GM12878 (cell line): ENCODE data around the gene CACYBP. TPM values are rescaled to one million over a fixed set of nuclear protein-coding genes. Genes with fewer than 3 reads are reported as not detected.
A peak's percentile ranks its signal among the peaks of the same experiment; 100 is the strongest.

Experiments used
- ATAC-seq: fragments of 200-7000 bp; cut with Tn5 transposase; 3 replicates; pipeline ENCODE4 v1.9.1; 2020; ENCODE audit warnings: mild to moderate bottlenecking, moderate library complexity
- BruUV-seq: library from RNA; stranded (reverse); fragments of 400-500 nt; replicated peaks from 2 replicates; lab custom pipeline; 2021; lab: Mats Ljungman, UMichigan
- CTCF ChIA-PET: fragments of 300-600 bp; sonication (Branson Sonifier 250); formaldehyde crosslinking; extraction: SDS; loops from one replicate; lab custom pipeline; 2021; ENCODE audit warnings: inconsistent platforms; lab: Yijun Ruan, JAX
- POLR2A ChIA-PET: fragments of 350-600 bp; formaldehyde crosslinking; extraction: SDS; loops from one replicate; lab custom pipeline; 2021; ENCODE audit warnings: inconsistent platforms; lab: Charles Lee
- RAD21 ChIA-PET: fragments of 300-600 bp; sonication (Branson Sonifier 250); formaldehyde crosslinking; loops from one replicate; lab custom pipeline; 2023; ENCODE audit warnings: antibody characterized with exemption; ENCODE audit not compliant: unreplicated experiment; lab: Charles Lee
- SMC1A ChIA-PET: fragments of 300-600 bp; sonication (Branson Sonifier 250); formaldehyde crosslinking; loops from one replicate; lab custom pipeline; 2023; ENCODE audit not compliant: unreplicated experiment, uncharacterized antibody; lab: Charles Lee
- DNase-seq: peaks from one replicate; pipeline ENCODE4 v3.0.0-alpha.2; 2011; ENCODE audit warnings: low read depth, low spot score
- FAIRE-seq: peaks from 3 replicates; lab custom pipeline; 2011; peaks lifted over from hg19 to GRCh38; lab: Jason Lieb, UNC
- H2AFZ ChIP-seq: 2 replicates; pipeline ENCODE4 v1.6.0; 2011; ENCODE audit warnings: low read depth, low read length, control low read depth; ENCODE audit not compliant: control insufficient read depth
- H3K27ac ChIP-seq: 2 replicates; pipeline ENCODE4 v1.5.1; 2011; ENCODE audit warnings: control low read depth; ENCODE audit not compliant: control insufficient read depth, insufficient read depth
- H3K27me3 ChIP-seq, 2 experiments: replicated peaks in 1 of 2; 2 replicates each; pipeline versions ENCODE4 v1.6.0 to v1.6.1; 2011; ENCODE audit warnings: low read length in 1 of 2; ENCODE audit not compliant: control insufficient read depth in 2 of 2, insufficient read depth in 2 of 2
- H3K36me3 ChIP-seq, 2 experiments: 2 replicates each; pipeline ENCODE4 v1.5.1; 2011; ENCODE audit warnings: low read length in 1 of 2; ENCODE audit not compliant: control insufficient read depth in 2 of 2, insufficient read depth in 2 of 2
- H3K4me1 ChIP-seq: 2 replicates; pipeline ENCODE4 v1.6.1; 2011; ENCODE audit warnings: mild to moderate bottlenecking, low read length, moderate library complexity, mixed read lengths; ENCODE audit not compliant: control insufficient read depth, insufficient read depth
- H3K4me2 ChIP-seq: 2 replicates; pipeline ENCODE4 v1.6.0; 2011; ENCODE audit warnings: control low read depth; ENCODE audit not compliant: control insufficient read depth, insufficient read depth
- H3K4me3 ChIP-seq: fragments of 200-600 bp; sonication (generic); 2 replicates; pipeline ENCODE4 v1.5.1; 2016
- H3K79me2 ChIP-seq: 2 replicates; pipeline ENCODE4 v1.6.0; 2011; ENCODE audit warnings: low read length; ENCODE audit not compliant: control insufficient read depth, insufficient read depth
- H3K9ac ChIP-seq: 2 replicates; pipeline ENCODE4 v1.8.0; 2011; ENCODE audit warnings: low read length, control low read depth, mixed read lengths; ENCODE audit not compliant: control insufficient read depth, insufficient read depth
- H3K9me3 ChIP-seq: replicated peaks from 3 replicates; pipeline ENCODE4 v1.5.1; 2011; ENCODE audit warnings: mild to moderate bottlenecking, low read length; ENCODE audit not compliant: control insufficient read depth, insufficient read depth
- H4K20me1 ChIP-seq: 2 replicates; pipeline ENCODE4 v1.6.0; 2011; ENCODE audit not compliant: control insufficient read depth, insufficient read depth
- BCL11A ChIP-seq: IDR thresholded peaks from 2 replicates; pipeline ENCODE4 v1.6.1; 2011; ENCODE audit warnings: low read depth, low read length
- CREB1 ChIP-seq: IDR thresholded peaks from 2 replicates; pipeline ENCODE4 v1.6.1; 2012; ENCODE audit warnings: low read depth, mild to moderate bottlenecking, inconsistent platforms
- E2F4 ChIP-seq: IDR thresholded peaks from 2 replicates; pipeline ENCODE4 v1.6.1; 2012; ENCODE audit warnings: low read depth, low read length, improper control_type of control experiment
- E4F1 ChIP-seq: fragments of 450-650 bp; IDR thresholded peaks from 2 replicates; pipeline ENCODE4 v1.6.1; 2018; ENCODE audit warnings: borderline replicate concordance, mild to moderate bottlenecking; ENCODE audit not compliant: partially characterized antibody
- FOXK2 ChIP-seq: fragments of 450-650 bp; IDR thresholded peaks from 2 replicates; pipeline ENCODE4 v1.6.1; 2017; ENCODE audit warnings: mild to moderate bottlenecking, moderate library complexity
- FOXM1 ChIP-seq: IDR thresholded peaks from 2 replicates; pipeline ENCODE4 v1.6.1; 2012; ENCODE audit warnings: low read depth, mild to moderate bottlenecking, inconsistent platforms, low read length, moderate library complexity
- MYB ChIP-seq: fragments of 150-350 bp; IDR thresholded peaks from 2 replicates; pipeline ENCODE4 v1.6.1; 2014; ENCODE audit warnings: mild to moderate bottlenecking, low read depth, low read length, borderline replicate concordance
- NFXL1 ChIP-seq: fragments of 450-650 bp; IDR thresholded peaks from 2 replicates; pipeline ENCODE4 v1.6.1; 2017; ENCODE audit warnings: antibody characterized with exemption, mild to moderate bottlenecking, borderline replicate concordance
- POLR2A ChIP-seq: IDR thresholded peaks from 2 replicates; pipeline ENCODE4 v1.6.1; 2011; ENCODE audit warnings: low read depth, mild to moderate bottlenecking, low read length
- SRF ChIP-seq, 2 experiments: IDR thresholded peaks; 2 replicates each; pipeline ENCODE4 v1.6.1; 2011; ENCODE audit warnings: low read depth in 2 of 2, low read length in 2 of 2, mild to moderate bottlenecking in 1 of 2, moderate library complexity in 1 of 2
- USF2 ChIP-seq: IDR thresholded peaks from 2 replicates; pipeline ENCODE4 v1.6.1; 2011; ENCODE audit warnings: low read depth, low read length, improper control_type of control experiment, borderline replicate concordance
- ZNF622 ChIP-seq: fragments of 450-650 bp; IDR thresholded peaks from 2 replicates; pipeline ENCODE4 v1.6.1; 2017; ENCODE audit warnings: mild to moderate bottlenecking, inconsistent platforms
- whole genome bisulfite sequencing: methylation state at CpG from one replicate; pipeline ENCODE4 v1.1.6; 2016; ENCODE audit warnings: low lambda C conversion rate; ENCODE audit not compliant: insufficient replicate concordance, insufficient coverage; ENCODE audit errors: missing lambda C conversion rate; 5-methylcytosine and 5-hydroxymethylcytosine counted together
- in situ Hi-C: fragments of 300-500 bp; cut with MboI; formaldehyde crosslinking; loops from 9 replicates; pipeline ENCODE4 v1.14.3; 2018; ENCODE audit warnings: mixed read lengths
- intact Hi-C: fragments of 100-400 bp; cut with micrococcal nuclease; formaldehyde crosslinking; loops from one replicate; pipeline ENCODE4 v1.14.2; 2022; ENCODE audit not compliant: unreplicated experiment
- polyA plus RNA-seq, 11 experiments: library from polyadenylated mRNA; depleted of rRNA in 4 of 11; unstranded in 6 of 11; stranded (reverse) in 5 of 11; fragments of >200 nt; fragmentation: Nextera tagmentation in 4 of 11; fragmentation: Illumina TruSeq in 1 of 11; extraction: Ambion mirVana in 4 of 11; extraction: Trizol in 1 of 11; gene quantifications; 1 replicate in 1 of 11; 2 replicates in 10 of 11; pipeline versions ENCODE4 v1.2.1 to v1.2.3, GENCODE V29; 2011 to 2016; ENCODE audit warnings: inconsistent platforms in 2 of 11, missing spikeins in 2 of 11, low read depth in 1 of 11
- total RNA-seq, 4 experiments: library from RNA; depleted of rRNA in 3 of 4; stranded (reverse); fragments of >200 nt in 3 of 4; fragmentation: Illumina TruSeq in 1 of 4; extraction: Trizol in 1 of 4; gene quantifications; 2 replicates each; pipeline versions ENCODE4 v1.2.1 to v1.2.3, GENCODE V29; 2013 to 2021

Gene CACYBP
- total and polyA plus RNA-seq, 10 of the 15 experiments (the other 5 are each of a cell fraction or from before 2014, with no cell fraction given) = 77.7 to 488 (median 218) TPM

GRCh38 chr1:175005085-175005783 lies 5.5 kb downstream of the CACYBP start:
- in situ Hi-C loops = no loop called here
- BruUV-seq = no TSS peak
- RAD21 ChIA-PET = no interaction called here
- H3K4me1 ChIP-seq = peaks cover 9% of the 10 kb centered on the region
- DNase-seq (no peak), FAIRE-seq (no peak), ATAC-seq (no peak)
- H3K27ac ChIP-seq = no peak overlapping the region
- POLR2A ChIA-PET = interaction anchor here (1.2 to 2.7 kb wide), 3 partner anchors 16 to 18 kb away, joined by 3 to 15 read pairs (median 4); partner anchors contain the start of gene MRPS14
- H4K20me1 ChIP-seq = no peaks in the 10 kb centered on the region
- WGBS = 67% methylated on average over 8 of the region's 8 CpGs
- peak overlapping the region; percentile 52; the same call in 1 of the 2 replicates for H3K4me2 ChIP-seq
- no peak overlapping the region for H2AFZ ChIP-seq
- CTCF ChIA-PET = interaction anchor here (1.0 to 1.6 kb wide), 2 partner anchors 18 to 235 kb away, joined by 3 to 4 read pairs; partner anchors contain the start of gene MRPS14
- SMC1A ChIA-PET = interaction anchor here (0.7 to 3.5 kb wide), 7 partner anchors 16 to 1010 kb away, joined by 3 to 19 read pairs (median 3); partner anchors contain the start of gene MRPS14
- H3K79me2 ChIP-seq = peaks cover 72% of the 10 kb centered on the region
- H3K36me3 ChIP-seq = peaks cover 0 to 22% of the 10 kb centered on the region in 2 experiments; a peak in 2 of 4 replicates
- intact Hi-C loops = no loop called here
- no peak overlapping the region for H3K9ac ChIP-seq
- H3K9me3 ChIP-seq = no peaks in the 10 kb centered on the region
- no peaks in the 10 kb centered on the region for H3K27me3 ChIP-seq
- H3K4me3 ChIP-seq = no peak overlapping the region
- TF ChIP-seq CREB1 (no peak), POLR2A (no peak), FOXK2 (no peak), FOXM1 (no peak), ZNF622 (no peak)

GRCh38 chr1:175009532-175009931 lies 9.8 kb downstream of the CACYBP start:
- FAIRE-seq = no peak
- BruUV-seq = no TSS peak
- ChIA-PET CTCF (no interaction called here), POLR2A (no interaction called here), RAD21 (no interaction called here)
- H3K27ac ChIP-seq = no peak overlapping the region
- no peaks in the 10 kb centered on the region for H3K27me3 ChIP-seq
- no peak overlapping the region for H3K9ac ChIP-seq
- H2AFZ ChIP-seq = no peak overlapping the region
- H3K4me2 ChIP-seq = no peak overlapping the region
- H3K4me3 ChIP-seq = no peak overlapping the region
- in situ Hi-C loops = no loop called here
- no peaks in the 10 kb centered on the region; the same call in 1 of the 2 replicates for H3K4me1 ChIP-seq
- H3K9me3 ChIP-seq = no peaks in the 10 kb centered on the region
- TF ChIP-seq E2F4 (no peak), NFXL1 (no peak), POLR2A (no peak), USF2 (no peak), SRF (IDR thresholded peaks at IDR 0.05; ENCODE audit: low read depth in 2 of 2, low read length in 2 of 2) (no peak), E4F1 (no peak), BCL11A (no peak), MYB (no peak)
- TF ChIP-seq, all 136 proteins: peak for 0
- Histone ChIP-seq H3K36me3 (peaks cover 1 to 42% of the 10 kb centered on the region in 2 experiments; a peak in 3 of 4 replicates), H4K20me1 (no peaks in the 10 kb centered on the region), H3K79me2 (peaks cover 29% of the 10 kb centered on the region)
- DNase-seq = no peak
- intact Hi-C loops = no loop called here
- SMC1A ChIA-PET = no interaction called here
- no peak for ATAC-seq
- 93% methylated on average over 10 of the region's 10 CpGs for WGBS
